Neural cell (in vitro differentiated cells): Measurements from ENCODE around the gene PHF8. TPM values are rescaled to one million over a fixed set of nuclear protein-coding genes. Genes with fewer than 3 reads are reported as not detected.

Experiments used
- H2AFZ ChIP-seq: fragments of 200-600, 300-800 bp; sonication (generic), shearing (Covaris generic); 2 replicates; pipeline ENCODE4 v1.6.0; 2014; ENCODE audit warnings: low read depth, mild to moderate bottlenecking, antibody characterized with exemption, low read length, moderate library complexity
- H3F3A ChIP-seq: fragments of 200-600 bp; shearing (Covaris generic); 2 replicates; pipeline ENCODE4 v1.6.1; 2016; ENCODE audit warnings: mild to moderate bottlenecking, moderate library complexity, mixed read lengths, antibody characterized with exemption, low read length; ENCODE audit not compliant: insufficient read depth, poor library complexity, severe bottlenecking
- H3K27ac ChIP-seq: fragments of 200-600, 300-800 bp; sonication (generic), shearing (Covaris generic); 2 replicates; pipeline ENCODE4 v1.5.1; 2014; ENCODE audit warnings: mild to moderate bottlenecking, low read length, moderate library complexity
- H3K27me3 ChIP-seq: fragments of 300-800, 200-600 bp; sonication (generic), shearing (Covaris generic); 2 replicates; pipeline ENCODE4 v1.6.0; 2014; ENCODE audit warnings: mild to moderate bottlenecking, low read depth, low read length, moderate library complexity; ENCODE audit not compliant: insufficient read depth
- H3K36me3 ChIP-seq: fragments of 300-800, 200-600 bp; sonication (generic), shearing (Covaris generic); 2 replicates; pipeline ENCODE4 v1.5.1; 2014; ENCODE audit warnings: mild to moderate bottlenecking, antibody characterized with exemption, low read length, moderate library complexity; ENCODE audit not compliant: insufficient read depth
- H3K4me2 ChIP-seq: fragments of 300-800, 200-600 bp; sonication (generic), shearing (Covaris generic); 2 replicates; pipeline ENCODE4 v1.6.0; 2014; ENCODE audit warnings: mild to moderate bottlenecking, low read length
- H3K4me3 ChIP-seq: fragments of 300-800, 200-600 bp; sonication (generic), shearing (Covaris generic); 2 replicates; pipeline ENCODE4 v1.5.1; 2014; ENCODE audit warnings: mild to moderate bottlenecking, low read length, moderate library complexity
- H3K79me2 ChIP-seq: fragments of 200-600 bp; shearing (Covaris generic); replicated peaks from 2 replicates; pipeline ENCODE4 v1.6.0; 2014; ENCODE audit warnings: mild to moderate bottlenecking, low read length, moderate library complexity; ENCODE audit not compliant: insufficient read depth
- H3K9ac ChIP-seq: fragments of 300-800, 200-600 bp; sonication (generic), shearing (Covaris generic); 2 replicates; pipeline ENCODE4 v1.6.1; 2016; ENCODE audit warnings: mild to moderate bottlenecking, low read length, mixed read lengths
- H3K9me2 ChIP-seq: fragments of 200-600 bp; shearing (Covaris generic); 2 replicates; pipeline ENCODE4 v1.6.1; 2016; ENCODE audit warnings: mild to moderate bottlenecking, low read length, mixed read lengths; ENCODE audit not compliant: insufficient read depth
- H3K9me3 ChIP-seq: fragments of 200-600, 300-800 bp; sonication (generic), shearing (Covaris generic); 2 replicates; pipeline ENCODE4 v1.6.1; 2016; ENCODE audit warnings: mild to moderate bottlenecking, mixed run types, low read length, moderate library complexity, mixed read lengths
- H4K20me1 ChIP-seq: fragments of 200-600 bp; shearing (Covaris generic); 2 replicates; pipeline ENCODE4 v1.6.1; 2016; ENCODE audit warnings: mild to moderate bottlenecking, mixed run types; ENCODE audit not compliant: insufficient read depth
- CTCF ChIP-seq: fragments of 450-650 bp; IDR thresholded peaks from 2 replicates; pipeline ENCODE4 v1.5.1; 2014; ENCODE audit warnings: antibody characterized with exemption, mild to moderate bottlenecking, moderate library complexity; ENCODE audit not compliant: poor library complexity, severe bottlenecking
- EP300 ChIP-seq: fragments of 450-650 bp; conservative IDR thresholded peaks from 2 replicates; pipeline ENCODE4 v1.6.1; 2014; ENCODE audit warnings: antibody characterized with exemption, mild to moderate bottlenecking, moderate library complexity; ENCODE audit not compliant: poor library complexity, severe bottlenecking
- EZH2 ChIP-seq: fragments of 200-600, 300-800 bp; shearing (Covaris generic), sonication (generic); IDR thresholded peaks from 2 replicates; pipeline ENCODE4 v1.6.1; 2014; ENCODE audit warnings: antibody characterized with exemption, low read length, borderline replicate concordance, mild to moderate bottlenecking; ENCODE audit not compliant: insufficient read depth, poor library complexity, severe bottlenecking
- MXI1 ChIP-seq: fragments of 450-650 bp; conservative IDR thresholded peaks from 2 replicates; pipeline ENCODE4 v1.6.1; 2014; ENCODE audit warnings: antibody characterized with exemption, mild to moderate bottlenecking; ENCODE audit not compliant: poor library complexity, severe bottlenecking
- POLR2AphosphoS5 ChIP-seq: IDR thresholded peaks from 2 replicates; pipeline ENCODE4 v1.6.1; 2012
- RAD21 ChIP-seq: fragments of 450-650 bp; conservative IDR thresholded peaks from 2 replicates; pipeline ENCODE4 v1.6.1; 2014; ENCODE audit warnings: antibody characterized with exemption, mild to moderate bottlenecking, moderate library complexity
- REST ChIP-seq: IDR thresholded peaks from 2 replicates; pipeline ENCODE4 v1.6.1; 2012; ENCODE audit warnings: borderline replicate concordance
- SMC3 ChIP-seq: fragments of 450-650 bp; conservative IDR thresholded peaks from 2 replicates; pipeline ENCODE4 v1.6.1; 2014; ENCODE audit warnings: antibody characterized with exemption, mild to moderate bottlenecking, moderate library complexity; ENCODE audit not compliant: poor library complexity
- TAF1 ChIP-seq: IDR thresholded peaks from 2 replicates; pipeline ENCODE4 v1.6.1; 2012; ENCODE audit warnings: low read depth
- polyA plus RNA-seq: library from polyadenylated mRNA; depleted of rRNA; stranded (reverse); fragments of >200 nt; gene quantifications from 2 replicates; pipeline ENCODE4 v1.2.3, GENCODE V29; 2014

The PHF8 gene
- polyA plus RNA-seq, 1 donor from 2014 or later, result 9.8 TPM

GRCh38 chrX:54076903-54077302 lies 32.6 kb upstream of the PHF8 start:
- no peaks in the 10 kb centered on the region for H3K9me2 ChIP-seq
- H3K79me2 ChIP-seq, result no peaks in the 10 kb centered on the region
- H3K4me3 ChIP-seq, result no peak overlapping the region
- H3K27ac ChIP-seq, result no peak overlapping the region
- H4K20me1 ChIP-seq, result no peaks in the 10 kb centered on the region
- no peaks in the 10 kb centered on the region for H3K27me3 ChIP-seq
- H2AFZ ChIP-seq, result no peak overlapping the region
- no peak overlapping the region for H3K4me2 ChIP-seq
- H3K9ac ChIP-seq, result no peak overlapping the region
- TF ChIP-seq POLR2AphosphoS5, result no peak
- no peak for TF ChIP-seq RAD21
- no peak for TF ChIP-seq EZH2
- no peak for TF ChIP-seq EP300
- TF ChIP-seq REST, result no peak
- TF ChIP-seq TAF1, result no peak
- TF ChIP-seq CTCF, result no peak
- no peak for TF ChIP-seq MXI1
- no peak for TF ChIP-seq SMC3
- no peaks in the 10 kb centered on the region for H3K9me3 ChIP-seq
- no peaks in the 10 kb centered on the region for H3F3A ChIP-seq
- H3K36me3 ChIP-seq, result no peaks in the 10 kb centered on the region

GRCh38 chrX:54074826-54075225 lies 30.6 kb upstream of the PHF8 start:
- no peaks in the 10 kb centered on the region for H4K20me1 ChIP-seq
- H3K4me2 ChIP-seq, result no peak overlapping the region
- no peak overlapping the region for H2AFZ ChIP-seq
- H3F3A ChIP-seq, result no peaks in the 10 kb centered on the region
- no peak overlapping the region for H3K27ac ChIP-seq
- H3K79me2 ChIP-seq, result no peaks in the 10 kb centered on the region
- H3K9me2 ChIP-seq, result no peaks in the 10 kb centered on the region
- H3K9ac ChIP-seq, result no peak overlapping the region
- no peaks in the 10 kb centered on the region for H3K9me3 ChIP-seq
- no peaks in the 10 kb centered on the region for H3K27me3 ChIP-seq
- no peak overlapping the region for H3K4me3 ChIP-seq
- no peaks in the 10 kb centered on the region for H3K36me3 ChIP-seq
- TF ChIP-seq RAD21, result no peak
- TF ChIP-seq EP300, result no peak
- no peak for TF ChIP-seq POLR2AphosphoS5
- no peak for TF ChIP-seq REST
- no peak for TF ChIP-seq MXI1
- no peak for TF ChIP-seq EZH2
- no peak for TF ChIP-seq SMC3
- no peak for TF ChIP-seq CTCF
- no peak for TF ChIP-seq TAF1
